Endothelial cell of umbilical vein (primary cell): Measurements from ENCODE around the gene OR52M1. TPM values are rescaled to one million over a fixed set of nuclear protein-coding genes. Genes with fewer than 3 reads are reported as not detected.

Experiments
- BruUV-seq: library from RNA; stranded (reverse); fragments of 400-500 nt; replicated peaks from 2 replicates; lab custom pipeline; 2021; lab: Mats Ljungman, UMichigan
- CTCF ChIA-PET: fragments of 300-600, 350-600 bp; sonication (Branson Sonifier 250); formaldehyde crosslinking; loops from one replicate; lab custom pipeline; 2021; ENCODE audit warnings: antibody characterized with exemption, inconsistent platforms; lab: Charles Lee
- POLR2A ChIA-PET: fragments of 300-600, 350-600 bp; sonication (Branson Sonifier 250); formaldehyde crosslinking; loops from one replicate; lab custom pipeline; 2021; ENCODE audit warnings: antibody characterized with exemption, inconsistent platforms; lab: Charles Lee
- DNase-seq: peaks from one replicate; pipeline ENCODE4 v3.0.0-alpha.2; 2011; ENCODE audit warnings: low read depth, low spot score
- FAIRE-seq: peaks from 2 replicates; lab custom pipeline; 2011; peaks lifted over from hg19 to GRCh38; lab: Jason Lieb, UNC
- H2AFZ ChIP-seq: 2 replicates; pipeline ENCODE4 v1.6.0; 2012; ENCODE audit warnings: low read depth, low read length, control low read depth, inconsistent platforms
- H3K27ac ChIP-seq: 2 replicates; pipeline ENCODE4 v1.5.1; 2011; ENCODE audit warnings: low read depth, mild to moderate bottlenecking, control low read depth, low read length, moderate library complexity; ENCODE audit not compliant: insufficient read depth
- H3K27me3 ChIP-seq, 2 experiments: 2 replicates each; pipeline versions ENCODE4 v1.6.0 to v1.6.1; 2011; ENCODE audit warnings: low read length in 2 of 2, mixed read lengths in 1 of 2; ENCODE audit not compliant: control insufficient read depth in 2 of 2, insufficient read depth in 2 of 2
- H3K36me3 ChIP-seq, 2 experiments: 2 replicates in 1 of 2; 3 replicates in 1 of 2; pipeline ENCODE4 v1.5.1; 2011; ENCODE audit warnings: low read length in 2 of 2, mild to moderate bottlenecking in 1 of 2, moderate library complexity in 1 of 2; ENCODE audit not compliant: control insufficient read depth in 2 of 2, insufficient read depth in 2 of 2; ENCODE audit errors: extremely low read depth in 1 of 2
- H3K4me1 ChIP-seq: 3 replicates; pipeline ENCODE4 v1.5.1; 2011; ENCODE audit warnings: mild to moderate bottlenecking, low read length; ENCODE audit not compliant: control insufficient read depth, insufficient read depth; ENCODE audit errors: extremely low read depth
- H3K4me2 ChIP-seq: 2 replicates; pipeline ENCODE4 v1.6.1; 2011; ENCODE audit warnings: low read length, control low read depth, mixed read lengths; ENCODE audit not compliant: insufficient read depth
- H3K4me3 ChIP-seq, 3 experiments: fragments of 200-600 bp in 1 of 3; sonication (generic), shearing (Covaris generic) in 1 of 3; replicated peaks in 1 of 3; 2 replicates each; pipeline ENCODE4 v1.5.1; 2011 to 2016; ENCODE audit warnings: control low read depth in 3 of 3, low read length in 3 of 3, mild to moderate bottlenecking in 2 of 3, inconsistent platforms in 1 of 3, low read depth in 1 of 3, moderate library complexity in 1 of 3; ENCODE audit not compliant: insufficient read depth in 1 of 3
- H3K79me2 ChIP-seq: 2 replicates; pipeline ENCODE4 v1.6.0; 2012; ENCODE audit warnings: low read length, inconsistent platforms; ENCODE audit not compliant: control insufficient read depth, insufficient read depth
- H3K9ac ChIP-seq: replicated peaks from 2 replicates; pipeline ENCODE3; 2011; ENCODE audit warnings: low read length, control low read depth; ENCODE audit not compliant: insufficient read depth; ENCODE audit errors: extremely low read depth
- H3K9me1 ChIP-seq: replicated peaks from 3 replicates; pipeline ENCODE4 v1.6.0; 2011; ENCODE audit warnings: mild to moderate bottlenecking, low read length; ENCODE audit not compliant: control insufficient read depth, insufficient read depth; ENCODE audit errors: extremely low read depth
- H3K9me3 ChIP-seq: replicated peaks from 2 replicates; pipeline ENCODE4 v1.5.1; 2012; ENCODE audit warnings: low read length, inconsistent platforms; ENCODE audit not compliant: control insufficient read depth, insufficient read depth
- H4K20me1 ChIP-seq: replicated peaks from 2 replicates; pipeline ENCODE3; 2011; ENCODE audit warnings: mild to moderate bottlenecking, low read length; ENCODE audit not compliant: control insufficient read depth, insufficient read depth; ENCODE audit errors: extremely low read depth
- EZH2 ChIP-seq: IDR thresholded peaks from 2 replicates; pipeline ENCODE4 v1.6.1; 2012; ENCODE audit warnings: borderline replicate concordance, low read depth, mild to moderate bottlenecking, moderate library complexity, low read length, inconsistent platforms; ENCODE audit not compliant: severe bottlenecking
- FOS ChIP-seq: IDR thresholded peaks from 2 replicates; pipeline ENCODE4 v1.6.1; 2011; ENCODE audit warnings: mild to moderate bottlenecking, low read length, moderate library complexity, borderline replicate concordance; ENCODE audit not compliant: insufficient read depth
- GATA2 ChIP-seq: IDR thresholded peaks from 2 replicates; pipeline ENCODE4 v1.7.0; 2011; ENCODE audit warnings: low read depth, mild to moderate bottlenecking, moderate library complexity, mixed read lengths, low read length; ENCODE audit not compliant: insufficient read length, insufficient read depth
- JUN ChIP-seq: IDR thresholded peaks from 2 replicates; pipeline ENCODE4 v1.6.1; 2011; ENCODE audit warnings: borderline replicate concordance, low read depth; ENCODE audit not compliant: insufficient read length, insufficient read depth
- MYC ChIP-seq: IDR thresholded peaks from one replicate; pipeline ENCODE4 v1.6.1; 2011; ENCODE audit warnings: mild to moderate bottlenecking, low read depth, low read length
- POLR2A ChIP-seq: IDR thresholded peaks from 2 replicates; pipeline ENCODE4 v1.6.1; 2012; ENCODE audit warnings: low read depth, mild to moderate bottlenecking, control low read depth, low read length
- POLR2AphosphoS5 ChIP-seq: IDR thresholded peaks from 2 replicates; pipeline ENCODE4 v1.6.1; 2012; ENCODE audit warnings: low read depth, mild to moderate bottlenecking, control low read depth, low read length, moderate library complexity; ENCODE audit not compliant: insufficient read depth
- dilution Hi-C: fragments of 300-500 bp; cut with MboI; formaldehyde crosslinking; loops from one replicate; pipeline ENCODE4 v1.15.0; 2019; ENCODE audit warnings: low sequenced_read_pairs; ENCODE audit not compliant: extremely low pct_ligation_motif_present
- intact Hi-C: fragments of 100-400 bp; cut with micrococcal nuclease; formaldehyde crosslinking; loops from one replicate; pipeline ENCODE4 v1.10.0; 2022
- polyA plus RNA-seq, 4 experiments: library from polyadenylated mRNA; depleted of rRNA in 3 of 4; stranded (reverse) in 3 of 4; unstranded in 1 of 4; fragments of >200 nt; gene quantifications; 2 replicates each; pipeline versions ENCODE4 v1.2.1 to v1.2.3, GENCODE V29; 2011 to 2012; ENCODE audit warnings: missing spikeins in 1 of 4
- total RNA-seq: library from RNA; stranded (reverse); gene quantifications from 2 replicates; pipeline ENCODE4 v1.2.3, GENCODE V29; 2021
- TF ChIP-seq, protein P1 (sequence below): IDR thresholded peaks from 2 replicates; pipeline ENCODE4 v1.6.1; 2011; ENCODE audit not compliant: insufficient read depth, insufficient read length
- TF ChIP-seq, protein P2 (sequence below), 2 donors: IDR thresholded peaks; 1 replicate in 1 of 2; 2 replicates in 1 of 2; pipeline ENCODE4 v1.5.1; 2011; ENCODE audit warnings: low read length in 2 of 2, mild to moderate bottlenecking in 2 of 2, moderate library complexity in 2 of 2, control low read depth in 1 of 2, inconsistent platforms in 1 of 2, low read depth in 1 of 2; ENCODE audit not compliant: insufficient read depth in 1 of 2; ENCODE audit errors: extremely low read depth in 1 of 2

The OR52M1 gene
- total and polyA plus RNA-seq, 2 donors (not counting 3 experiments of a cell fraction or from before 2014, with no cell fraction given): not detected

DNA sequence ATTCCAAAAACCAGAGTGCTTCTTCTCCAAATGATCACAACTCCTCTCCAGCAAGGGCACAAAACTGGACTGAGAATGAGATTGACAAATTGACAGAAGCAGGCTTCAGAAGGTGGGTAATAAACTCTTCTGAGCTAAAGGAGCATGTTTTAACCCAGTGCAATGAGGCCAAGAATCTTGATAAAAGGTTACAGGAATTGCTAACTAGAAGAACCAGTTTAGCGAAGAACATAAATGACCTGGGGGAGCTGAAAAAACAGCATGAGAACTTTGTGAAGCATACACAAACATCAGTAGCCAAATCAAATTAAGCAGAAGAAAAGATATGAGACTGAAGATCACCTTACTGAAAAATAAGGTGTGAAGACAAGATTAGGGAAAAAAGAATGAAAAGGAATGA lies 15.5 kb downstream of the OR52M1 start:
- FAIRE-seq (no peak), DNase-seq (no peak)
- POLR2A ChIA-PET: no interaction called here
- no peaks in the 10 kb centered on the region for H3K4me1 ChIP-seq
- H3K36me3 ChIP-seq: no peaks in the 10 kb centered on the region
- no peak overlapping the region for H3K4me3 ChIP-seq
- no peak overlapping the region for H3K27ac ChIP-seq
- BruUV-seq: no TSS peak
- H3K9ac ChIP-seq: no peak overlapping the region
- H3K27me3 ChIP-seq: no peaks in the 10 kb centered on the region
- H4K20me1 ChIP-seq: no peaks in the 10 kb centered on the region
- dilution Hi-C loops (no loop called here), intact Hi-C loops (no loop called here)
- TF ChIP-seq EZH2 (no peak), GATA2 (no peak), FOS (no peak), JUN (no peak), MYC (no peak), POLR2AphosphoS5 (no peak), POLR2A (no peak)
- TF ChIP-seq, protein P1, sequence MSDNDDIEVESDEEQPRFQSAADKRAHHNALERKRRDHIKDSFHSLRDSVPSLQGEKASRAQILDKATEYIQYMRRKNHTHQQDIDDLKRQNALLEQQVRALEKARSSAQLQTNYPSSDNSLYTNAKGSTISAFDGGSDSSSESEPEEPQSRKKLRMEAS: no peak
- TF ChIP-seq, protein P2, sequence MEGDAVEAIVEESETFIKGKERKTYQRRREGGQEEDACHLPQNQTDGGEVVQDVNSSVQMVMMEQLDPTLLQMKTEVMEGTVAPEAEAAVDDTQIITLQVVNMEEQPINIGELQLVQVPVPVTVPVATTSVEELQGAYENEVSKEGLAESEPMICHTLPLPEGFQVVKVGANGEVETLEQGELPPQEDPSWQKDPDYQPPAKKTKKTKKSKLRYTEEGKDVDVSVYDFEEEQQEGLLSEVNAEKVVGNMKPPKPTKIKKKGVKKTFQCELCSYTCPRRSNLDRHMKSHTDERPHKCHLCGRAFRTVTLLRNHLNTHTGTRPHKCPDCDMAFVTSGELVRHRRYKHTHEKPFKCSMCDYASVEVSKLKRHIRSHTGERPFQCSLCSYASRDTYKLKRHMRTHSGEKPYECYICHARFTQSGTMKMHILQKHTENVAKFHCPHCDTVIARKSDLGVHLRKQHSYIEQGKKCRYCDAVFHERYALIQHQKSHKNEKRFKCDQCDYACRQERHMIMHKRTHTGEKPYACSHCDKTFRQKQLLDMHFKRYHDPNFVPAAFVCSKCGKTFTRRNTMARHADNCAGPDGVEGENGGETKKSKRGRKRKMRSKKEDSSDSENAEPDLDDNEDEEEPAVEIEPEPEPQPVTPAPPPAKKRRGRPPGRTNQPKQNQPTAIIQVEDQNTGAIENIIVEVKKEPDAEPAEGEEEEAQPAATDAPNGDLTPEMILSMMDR (IDR thresholded peaks at IDR 0.05; ENCODE audit: extremely low read depth in 1 of 2, insufficient read depth in 1 of 2, low read depth in 1 of 2, low read length in 2 of 2): no peak
- H3K9me1 ChIP-seq: no peaks in the 10 kb centered on the region
- H3K9me3 ChIP-seq: no peaks in the 10 kb centered on the region
- CTCF ChIA-PET: interaction anchor here (2.3 kb wide), 1 partner anchor 373 kb away, joined by 8 read pairs; no protein-coding TSS in a partner anchor
- no peak overlapping the region for H2AFZ ChIP-seq
- no peaks in the 10 kb centered on the region for H3K79me2 ChIP-seq
- H3K4me2 ChIP-seq: no peak overlapping the region
